GM18870 (cell line): ENCODE results near the gene SLC7A9.
"Not testable (repeated sequence)": the region's sequence is repeated elsewhere in the genome, so short reads cannot be mapped to it uniquely, and the experiment has no call there.

Source experiments
- ATAC-seq: cut with Tn5 transposase; IDR thresholded peaks from one replicate; pipeline ENCODE4 v1.9.1; 2021; ENCODE audit warnings: moderate library complexity; ENCODE audit not compliant: unreplicated experiment

SLC7A9 gene

DNA sequence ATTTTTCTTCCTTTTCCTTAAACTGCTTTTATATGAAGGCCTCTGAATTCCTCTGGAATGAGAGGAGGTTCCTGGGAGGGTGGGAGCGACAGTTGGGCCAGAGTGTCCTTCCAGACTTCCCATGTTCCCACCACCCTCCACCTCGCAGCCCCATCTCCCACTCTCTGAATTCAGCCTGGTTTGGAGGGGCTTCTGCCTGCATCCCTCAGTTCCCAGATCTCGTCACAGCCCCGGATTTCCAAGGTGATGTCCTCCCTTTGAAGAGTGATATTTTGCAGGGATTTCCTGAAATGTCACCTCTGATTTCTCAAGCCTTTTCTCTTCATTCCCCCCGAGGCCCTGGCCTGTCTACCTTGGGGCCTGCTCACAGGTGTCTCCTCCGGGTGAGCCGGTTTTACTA is 16.7 kb upstream of the SLC7A9 start:
- ATAC-seq: no peak

- ATAC-seq: not testable (repeated sequence)
These were observed 15.7 kb upstream of the SLC7A9 start for GRCh38 chr19:32885255-32885654.

DNA sequence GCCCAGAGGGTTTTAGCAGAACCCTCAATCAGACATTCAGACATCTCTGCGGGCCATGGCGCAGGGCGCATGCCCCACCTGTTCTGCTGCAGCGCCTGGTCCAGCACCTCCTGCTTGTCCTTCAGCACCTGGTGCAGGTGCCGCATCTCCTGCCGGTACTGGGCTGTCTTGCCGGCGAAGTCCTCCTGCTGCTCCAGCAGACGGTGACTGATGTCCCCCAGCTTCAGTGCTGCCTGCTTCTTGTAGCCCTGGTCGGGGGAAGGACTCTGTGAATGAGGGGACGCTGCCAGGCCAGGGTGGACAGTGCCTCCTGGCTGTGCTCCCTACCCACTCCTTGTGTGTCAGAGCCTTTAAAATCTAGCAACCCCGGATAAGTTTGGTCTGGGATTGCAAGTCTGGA is 12.2 kb upstream of the SLC7A9 start:
- no peak for ATAC-seq

DNA sequence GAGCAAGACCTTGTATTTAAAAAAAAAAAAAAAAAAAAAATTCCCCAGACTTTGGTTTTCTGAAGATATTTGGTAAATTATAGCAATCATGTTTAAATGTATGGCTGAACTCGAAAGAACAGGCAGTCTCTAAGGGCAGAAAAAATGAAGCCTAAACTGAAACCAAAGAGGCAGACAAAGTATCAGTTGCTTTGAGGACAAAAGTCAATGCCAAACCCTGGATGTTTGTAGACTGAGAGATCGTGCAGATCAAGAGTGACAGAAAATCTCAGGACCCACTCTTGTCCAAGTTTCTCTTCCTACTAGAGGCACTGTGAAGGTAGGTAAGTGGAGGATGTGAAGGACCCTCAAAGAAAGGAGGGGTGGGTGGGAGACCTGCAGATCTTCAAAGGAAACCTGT is 11.1 kb upstream of the SLC7A9 start:
- no peak for ATAC-seq

- no peak for ATAC-seq
These were observed 10.2 kb upstream of the SLC7A9 start for GRCh38 chr19:32879741-32880140.

- no peak for ATAC-seq
These were observed 9.4 kb upstream of the SLC7A9 start for GRCh38 chr19:32878988-32879387.

GRCh38 chr19:32877977-32878745 is 8.6 kb upstream of the SLC7A9 start:
- ATAC-seq: no peak

DNA sequence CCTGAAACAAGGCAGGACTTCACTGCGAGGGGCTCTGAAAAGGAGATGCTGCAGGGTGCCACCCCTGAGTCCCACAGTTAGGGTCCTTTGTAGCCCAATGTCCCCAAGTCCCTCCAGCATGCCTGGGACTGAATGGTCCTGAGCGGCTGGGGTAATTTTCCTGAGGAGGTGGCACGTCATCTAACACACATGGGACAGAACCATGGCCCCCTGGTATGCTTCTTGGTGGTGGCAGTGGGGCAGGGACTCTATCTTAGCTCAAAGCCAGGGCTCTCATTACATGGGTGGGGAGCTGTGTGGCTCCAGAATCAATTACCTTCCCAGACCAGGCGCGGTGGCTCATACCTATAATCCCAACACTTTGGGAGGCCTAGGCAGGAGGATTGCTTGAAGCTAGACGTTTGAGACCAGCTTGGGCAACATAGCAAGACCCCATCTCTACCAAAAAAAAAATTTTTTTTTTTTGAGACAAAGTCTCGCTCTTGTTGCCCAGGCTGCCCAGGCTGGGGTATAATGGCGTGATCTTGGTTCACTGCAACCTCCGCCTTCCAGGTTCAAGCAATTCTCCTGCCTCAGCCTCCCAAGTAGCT is 7.9 kb upstream of the SLC7A9 start:
- no peak for ATAC-seq

- no peak for ATAC-seq
These were observed 7.3 kb upstream of the SLC7A9 start for GRCh38 chr19:32876919-32877285.

DNA sequence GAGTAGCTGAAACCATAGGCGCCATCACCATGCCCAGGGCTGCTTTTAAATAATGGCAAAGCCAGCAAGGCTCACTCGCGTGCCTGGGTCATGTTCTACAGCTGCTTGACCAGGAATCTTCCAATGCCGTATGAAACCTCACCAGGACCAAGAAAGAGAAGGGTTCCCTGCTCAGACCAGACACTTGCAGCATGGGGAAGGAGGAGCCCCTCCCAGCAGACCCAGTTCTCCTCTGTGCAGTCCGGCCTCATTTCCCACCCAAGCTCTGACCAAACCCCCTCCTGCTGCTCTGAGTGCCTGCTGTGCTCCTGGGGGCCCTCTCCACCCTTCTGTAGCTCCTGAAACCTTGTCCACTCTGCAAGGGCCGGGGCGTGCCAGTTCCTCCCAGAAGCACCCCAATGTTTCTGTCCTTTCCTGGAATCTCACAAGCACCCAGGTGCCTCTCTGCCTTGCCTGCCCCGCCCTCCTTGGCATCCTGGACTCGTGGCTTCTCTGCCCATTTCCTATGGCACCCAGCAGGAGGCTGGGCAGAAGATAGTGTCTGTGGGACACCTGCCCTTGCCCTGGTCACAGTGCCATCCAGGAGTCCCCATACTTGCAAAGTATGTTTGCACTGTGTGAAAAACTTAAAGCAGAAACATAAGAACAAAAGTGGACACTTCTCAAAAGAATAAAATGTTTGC is 6.8 kb upstream of the SLC7A9 start:
- ATAC-seq: no peak

DNA sequence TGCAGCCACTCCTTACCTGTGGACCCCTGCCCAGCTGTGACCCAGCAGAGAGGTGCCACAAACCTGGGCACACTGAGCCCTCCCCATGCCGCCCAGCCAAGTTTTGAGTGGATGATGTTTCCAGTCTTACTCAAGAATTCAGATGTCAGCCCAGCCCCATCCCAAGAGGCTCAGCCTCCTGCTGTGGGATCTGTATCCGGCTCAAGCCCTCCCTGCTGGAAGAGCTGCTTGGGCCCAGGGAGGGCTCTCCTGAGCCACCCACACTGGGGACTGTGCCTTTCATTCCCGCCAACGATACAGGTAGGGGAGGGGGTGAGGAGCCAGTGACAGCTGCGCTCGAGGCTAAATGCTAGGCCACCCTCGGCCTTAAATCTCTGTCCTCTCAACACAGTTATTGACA is 5.9 kb upstream of the SLC7A9 start:
- no peak for ATAC-seq

DNA sequence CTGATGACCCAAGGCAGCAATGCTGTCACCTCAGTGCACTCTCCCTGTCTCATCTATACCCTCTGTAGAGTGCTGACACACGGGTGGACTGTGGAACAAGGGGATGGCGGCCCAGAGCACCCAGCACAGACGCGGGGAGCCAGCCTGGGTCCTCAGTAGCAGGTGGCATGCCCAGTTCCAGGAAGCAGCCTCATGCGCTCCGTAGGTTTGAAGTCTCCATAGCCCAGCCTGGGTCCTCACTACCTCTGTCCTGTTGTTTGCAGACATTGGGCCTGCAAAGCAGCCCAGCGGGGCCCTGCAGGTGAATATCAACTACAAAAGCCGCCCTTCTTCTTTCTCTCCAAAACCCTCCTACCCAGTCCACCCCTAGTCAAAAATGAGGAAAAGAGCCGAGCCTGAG is 5.0 kb upstream of the SLC7A9 start:
- ATAC-seq: no peak

- no peak for ATAC-seq
These were observed 3.8 kb upstream of the SLC7A9 start for GRCh38 chr19:32873247-32873959.

- no peak for ATAC-seq
These were observed 2.8 kb upstream of the SLC7A9 start for GRCh38 chr19:32872391-32872790.

- no peak for ATAC-seq
These were observed 1.4 kb upstream of the SLC7A9 start for GRCh38 chr19:32870981-32871451.

- ATAC-seq: no peak
These were observed 503 bp upstream of the SLC7A9 start for GRCh38 chr19:32869966-32870573.

- ATAC-seq: no peak
These were observed 1.2 kb downstream of the SLC7A9 start for GRCh38 chr19:32868206-32868950.

DNA sequence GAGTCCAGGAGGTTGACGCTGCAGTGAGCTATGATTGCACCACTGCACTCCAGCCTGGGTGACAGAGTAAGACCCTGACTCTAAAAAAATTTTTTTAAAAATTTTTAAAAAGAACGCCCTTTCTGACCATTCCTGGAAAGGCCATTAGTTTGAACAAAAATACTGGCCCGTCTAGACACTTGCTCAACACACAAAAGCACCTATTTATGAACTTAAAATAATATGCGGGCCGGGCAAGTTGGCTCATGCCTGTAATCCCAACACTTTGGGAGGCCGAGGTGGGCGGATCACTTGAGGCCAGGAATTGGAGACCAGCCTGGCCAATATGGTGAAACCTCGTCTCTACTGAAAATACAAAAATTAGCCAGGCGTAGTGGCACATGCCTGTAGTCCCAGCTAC is 2.1 kb downstream of the SLC7A9 start:
- ATAC-seq: not testable (repeated sequence)

DNA sequence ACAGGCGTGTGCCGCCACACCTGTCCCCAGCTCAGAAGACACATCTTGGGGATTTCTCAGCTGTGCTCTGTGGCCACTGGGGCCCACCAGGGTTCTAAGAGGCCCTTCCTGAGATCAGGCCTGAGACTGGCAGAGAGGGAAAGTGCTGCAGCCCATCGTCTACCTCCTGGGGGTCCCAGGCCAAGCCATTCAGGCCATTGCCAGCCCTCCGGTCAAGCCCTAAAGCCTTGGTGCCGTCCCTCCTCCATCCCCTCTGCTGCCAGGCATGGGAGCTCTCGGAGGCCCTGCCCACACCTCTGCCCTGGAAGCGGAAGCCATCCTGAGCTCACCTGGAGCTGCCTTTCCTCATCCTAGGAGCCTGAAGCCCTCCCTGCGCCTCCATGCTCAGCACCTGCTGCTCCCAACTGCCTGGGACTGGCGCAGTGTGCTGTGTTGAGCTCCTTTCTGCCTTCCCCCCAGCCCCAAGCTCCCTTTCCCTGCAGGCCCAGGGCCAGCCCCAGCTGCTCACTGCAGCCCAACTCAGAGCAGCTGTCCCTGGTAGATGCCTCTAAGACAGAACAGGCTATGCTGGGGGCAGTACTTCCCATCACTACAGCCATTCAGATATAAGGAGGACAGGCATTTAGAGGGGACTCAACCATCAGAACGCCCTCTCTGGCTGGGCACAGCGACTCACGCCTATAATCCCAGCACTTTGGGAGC is 2.9 kb downstream of the SLC7A9 start:
- ATAC-seq: no peak

GRCh38 chr19:32866061-32866460 is 3.5 kb downstream of the SLC7A9 start:
- ATAC-seq: no peak
